A549 (cell line): ENCODE results near the gene LRRC4C.

ENCODE experiments used
- CTCF ChIP-seq: fragments of >200 bp; sonication (Bioruptor Twin); formaldehyde crosslinking; IDR thresholded peaks from 3 replicates; pipeline ENCODE4 v1.5.1; 2016
- EP300 ChIP-seq, 2 experiments: fragments of >200 bp; sonication (Bioruptor Twin); formaldehyde crosslinking; IDR thresholded peaks; 2 replicates in 1 of 2; 3 replicates in 1 of 2; pipeline ENCODE4 v1.6.1; 2016 to 2017
- HDAC2 ChIP-seq: fragments of 200-600 bp; sonication (generic); IDR thresholded peaks from 2 replicates; pipeline ENCODE4 v1.6.1; 2016
- KDM5A ChIP-seq: fragments of 200-600 bp; sonication (generic); IDR thresholded peaks from 2 replicates; pipeline ENCODE4 v1.6.1; 2016; ENCODE audit warnings: antibody characterized with exemption, mild to moderate bottlenecking
- PBX3 ChIP-seq: IDR thresholded peaks from 2 replicates; pipeline ENCODE4 v1.6.1; 2012
- RFX5 ChIP-seq: fragments of 450-650 bp; IDR thresholded peaks from 2 replicates; pipeline ENCODE4 v1.7.1; 2014; ENCODE audit warnings: antibody characterized with exemption, mild to moderate bottlenecking, moderate library complexity
- USF2 ChIP-seq: fragments of 450-650 bp; IDR thresholded peaks from 2 replicates; pipeline ENCODE4 v1.6.1; 2014; ENCODE audit warnings: antibody characterized with exemption

GRCh38 chr11:41456269-41456668 is 3.2 kb downstream of the LRRC4C start:
- TF ChIP-seq EP300 (IDR thresholded peaks at IDR 0.05) (no peak), CTCF (no peak), RFX5 (no peak), USF2 (no peak), KDM5A (no peak), PBX3 (no peak), HDAC2 (no peak)
